ENCODE measurements around the gene C6orf47.

DNA sequence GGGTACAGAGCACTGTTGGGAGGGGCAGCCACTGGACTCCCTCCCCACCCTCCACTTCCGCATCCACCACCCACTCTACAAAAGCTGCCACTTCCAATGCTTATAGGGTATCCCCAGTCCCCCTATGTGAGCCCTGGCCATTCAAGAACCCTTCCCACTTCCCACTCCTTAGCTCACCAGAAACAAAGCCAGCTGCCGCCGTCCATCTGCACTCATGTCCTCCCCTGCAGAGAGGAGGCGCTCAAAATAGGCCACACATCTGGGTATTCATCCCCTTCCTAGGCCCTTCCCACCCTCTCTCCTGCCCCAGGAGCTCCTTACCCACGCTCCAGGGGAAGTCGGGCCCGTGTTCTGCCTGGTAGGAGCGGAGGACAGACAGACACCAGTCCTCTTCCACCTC is 26.7 kb upstream of the C6orf47 start:
- TF ChIP-seq POLR2A (IDR thresholded peaks at IDR 0.05; ENCODE audit: low read length) (no peak), GATA1 (IDR thresholded peaks at IDR 0.05; ENCODE audit: low read depth, low read length) (no peak)

Measured in erythroblast (primary cell).